ENCODE measurements around the gene ZNF275. TPM values are rescaled to one million over a fixed set of nuclear protein-coding genes. Genes with fewer than 3 reads are reported as not detected.
A peak's percentile ranks its signal among the peaks of the same experiment; 100 is the strongest.

The ZNF275 gene
- total RNA-seq, 4 donors from 2014 or later = 11.8 to 15.9 (median 12.6) TPM

GRCh38 chrX:153334654-153335295 lies 822 bp downstream of the ZNF275 start:
- Histone ChIP-seq H3K36me3 (peaks cover 0 to 3% (median 0%) of the 10 kb centered on the region in 3 donors), H3K4me3 (peak overlapping the region; percentile 46 to 83 (median 59)), H3K27ac (peak overlapping the region in 3 of 4 donors; percentile 54 to 82 (median 74)), H3K27me3 (no peaks in the 10 kb centered on the region), H3K9me3 (no peaks in the 10 kb centered on the region), H3K4me1 (peaks cover 0 to 14% (median 0%) of the 10 kb centered on the region in 4 donors)
- WGBS, 2 donors = 11 to 42% methylated on average over 13 to 16 of the region's 16 CpGs
- no peak for TF ChIP-seq EP300 (IDR thresholded peaks at IDR 0.05)
- TF ChIP-seq, protein P1, sequence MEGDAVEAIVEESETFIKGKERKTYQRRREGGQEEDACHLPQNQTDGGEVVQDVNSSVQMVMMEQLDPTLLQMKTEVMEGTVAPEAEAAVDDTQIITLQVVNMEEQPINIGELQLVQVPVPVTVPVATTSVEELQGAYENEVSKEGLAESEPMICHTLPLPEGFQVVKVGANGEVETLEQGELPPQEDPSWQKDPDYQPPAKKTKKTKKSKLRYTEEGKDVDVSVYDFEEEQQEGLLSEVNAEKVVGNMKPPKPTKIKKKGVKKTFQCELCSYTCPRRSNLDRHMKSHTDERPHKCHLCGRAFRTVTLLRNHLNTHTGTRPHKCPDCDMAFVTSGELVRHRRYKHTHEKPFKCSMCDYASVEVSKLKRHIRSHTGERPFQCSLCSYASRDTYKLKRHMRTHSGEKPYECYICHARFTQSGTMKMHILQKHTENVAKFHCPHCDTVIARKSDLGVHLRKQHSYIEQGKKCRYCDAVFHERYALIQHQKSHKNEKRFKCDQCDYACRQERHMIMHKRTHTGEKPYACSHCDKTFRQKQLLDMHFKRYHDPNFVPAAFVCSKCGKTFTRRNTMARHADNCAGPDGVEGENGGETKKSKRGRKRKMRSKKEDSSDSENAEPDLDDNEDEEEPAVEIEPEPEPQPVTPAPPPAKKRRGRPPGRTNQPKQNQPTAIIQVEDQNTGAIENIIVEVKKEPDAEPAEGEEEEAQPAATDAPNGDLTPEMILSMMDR (IDR thresholded peaks at IDR 0.05) = no peak
- TF ChIP-seq POLR2A (IDR thresholded peaks at IDR 0.05) = no peak
- no peak for DNase-seq (ENCODE audit: low spot score in 2 of 2)

- Histone ChIP-seq H3K4me3 (no peak overlapping the region), H3K4me1 (peaks cover 0 to 14% (median 0%) of the 10 kb centered on the region in 4 donors), H3K36me3 (peaks cover 0 to 13% (median 0%) of the 10 kb centered on the region in 3 donors), H3K9me3 (no peaks in the 10 kb centered on the region), H3K27me3 (no peaks in the 10 kb centered on the region), H3K27ac (no peak overlapping the region)
- WGBS, 2 donors = 78 to 88% methylated on average over 9 to 11 of the region's 11 CpGs
- TF ChIP-seq, protein P1 (IDR thresholded peaks at IDR 0.05) = no peak
- no peak for TF ChIP-seq POLR2A (IDR thresholded peaks at IDR 0.05)
- no peak for TF ChIP-seq EP300 (IDR thresholded peaks at IDR 0.05)
- no peak for DNase-seq (ENCODE audit: low spot score in 2 of 2)
Measured at GRCh38 chrX:153336121-153336894, 2.4 kb downstream of the ZNF275 start.

- H3K27me3 ChIP-seq = no peaks in the 10 kb centered on the region
- 68 to 79% methylated on average over 5 of the region's 5 CpGs for WGBS, 2 donors
- DNase-seq (ENCODE audit: low spot score in 2 of 2) = no peak
- peaks cover 0 to 14% (median 0%) of the 10 kb centered on the region in 4 donors for H3K4me1 ChIP-seq
- H3K4me3 ChIP-seq = no peak overlapping the region
- peaks cover 0 to 13% (median 0%) of the 10 kb centered on the region in 3 donors for H3K36me3 ChIP-seq
- no peak overlapping the region for H3K27ac ChIP-seq
- TF ChIP-seq POLR2A (IDR thresholded peaks at IDR 0.05) (no peak), EP300 (IDR thresholded peaks at IDR 0.05) (no peak)
- TF ChIP-seq, protein P1 (IDR thresholded peaks at IDR 0.05) = no peak
- no peaks in the 10 kb centered on the region for H3K9me3 ChIP-seq
Measured at GRCh38 chrX:153336988-153337387, 3.0 kb downstream of the ZNF275 start.

DNA sequence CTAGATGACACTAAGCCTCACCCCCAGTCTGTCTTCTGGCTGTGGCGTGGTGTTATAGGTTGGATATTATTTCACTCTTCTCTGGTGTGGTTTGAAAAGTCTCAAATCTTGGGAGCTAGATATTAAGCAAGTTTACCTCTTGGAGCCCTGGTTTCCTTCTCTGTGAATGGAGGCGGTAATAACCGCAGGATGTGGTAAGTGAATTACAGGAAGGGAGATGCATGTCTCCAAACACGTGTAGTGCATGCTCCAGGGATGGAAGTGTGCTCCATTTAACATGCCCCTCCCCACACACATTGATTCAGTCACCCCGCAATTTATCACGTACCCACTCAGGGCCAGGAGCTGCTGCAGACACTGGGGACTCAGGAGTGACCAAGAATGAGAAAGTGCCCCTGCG lies 4.9 kb downstream of the ZNF275 start:
- Histone ChIP-seq H3K36me3 (peaks cover 0 to 14% (median 0%) of the 10 kb centered on the region in 3 donors), H3K27me3 (no peaks in the 10 kb centered on the region), H3K4me3 (no peak overlapping the region), H3K4me1 (peaks cover 0 to 9% (median 0%) of the 10 kb centered on the region in 4 donors), H3K27ac (no peak overlapping the region), H3K9me3 (no peaks in the 10 kb centered on the region)
- no peak for DNase-seq (ENCODE audit: low spot score in 2 of 2)
- 83 to 88% methylated on average over 6 to 7 of the region's 7 CpGs for WGBS, 2 donors
- TF ChIP-seq EP300 (IDR thresholded peaks at IDR 0.05) = no peak
- TF ChIP-seq, protein P1 (IDR thresholded peaks at IDR 0.05) = no peak
- TF ChIP-seq POLR2A (IDR thresholded peaks at IDR 0.05) = no peak

- Histone ChIP-seq H3K36me3 (peaks cover 0 to 21% (median 0%) of the 10 kb centered on the region in 3 donors), H3K27ac (no peak overlapping the region), H3K4me3 (no peak overlapping the region), H3K27me3 (no peaks in the 10 kb centered on the region), H3K9me3 (no peaks in the 10 kb centered on the region), H3K4me1 (peaks cover 0 to 9% (median 0%) of the 10 kb centered on the region in 4 donors)
- WGBS, 2 donors = 73 to 94% methylated on average over 4 of the region's 4 CpGs
- TF ChIP-seq EP300 (IDR thresholded peaks at IDR 0.05) (no peak), POLR2A (IDR thresholded peaks at IDR 0.05) (no peak)
- TF ChIP-seq, protein P1 (IDR thresholded peaks at IDR 0.05) = no peak
- DNase-seq (ENCODE audit: low spot score in 2 of 2) = no peak
Measured at GRCh38 chrX:153339662-153340061, 5.7 kb downstream of the ZNF275 start.

All from tibial nerve (tissue), 4 donors.